ENCODE results near the gene CAPZA1.

The CAPZA1 gene

DNA sequence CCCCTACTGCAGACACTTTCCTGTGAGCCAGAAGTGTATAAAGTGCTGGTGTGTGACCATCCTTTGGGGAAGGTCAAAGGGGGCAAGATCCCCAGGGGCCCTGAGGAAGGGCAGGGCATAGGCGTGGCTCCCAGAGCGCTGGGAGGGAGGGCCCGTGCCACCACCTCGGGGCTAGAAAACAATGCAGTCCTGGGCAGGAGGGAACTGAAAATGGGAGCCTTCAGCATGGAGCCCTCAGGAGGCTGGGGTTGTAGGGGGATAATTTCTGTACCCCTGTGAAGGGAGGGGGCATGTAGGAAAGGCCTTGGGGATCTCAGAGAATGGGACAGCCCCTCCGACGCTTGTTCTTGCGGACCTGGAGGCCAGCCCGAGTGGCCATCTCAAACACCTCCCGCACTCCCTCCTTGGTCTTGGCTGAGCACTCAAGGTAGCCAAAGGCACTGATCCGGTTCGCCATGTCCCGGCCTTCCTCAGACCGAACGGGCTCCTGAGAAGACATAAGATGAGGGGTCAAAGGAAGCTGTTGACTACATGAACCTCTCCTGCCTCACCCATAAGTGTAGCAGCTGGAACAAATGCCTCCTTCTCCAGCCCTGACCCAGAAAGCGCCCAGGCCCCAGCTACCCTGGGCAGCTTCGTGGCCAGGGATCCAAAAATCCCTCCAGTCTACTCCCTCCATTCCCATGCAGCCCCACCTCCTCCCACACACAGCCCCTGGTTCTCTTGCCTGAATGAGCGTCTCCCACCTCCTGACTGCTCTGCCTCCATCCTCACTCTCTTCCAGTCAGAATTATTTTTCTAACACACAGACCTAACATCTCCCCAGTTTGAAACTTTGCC lies 81.8 kb downstream of the CAPZA1 start:
- TF ChIP-seq POLR2A (IDR thresholded peaks at IDR 0.05; ENCODE audit: extremely low read depth, insufficient read length) (no peak), MYC (IDR thresholded peaks at IDR 0.05; ENCODE audit: low read depth, low read length) (no peak)
- TF ChIP-seq, protein P1, sequence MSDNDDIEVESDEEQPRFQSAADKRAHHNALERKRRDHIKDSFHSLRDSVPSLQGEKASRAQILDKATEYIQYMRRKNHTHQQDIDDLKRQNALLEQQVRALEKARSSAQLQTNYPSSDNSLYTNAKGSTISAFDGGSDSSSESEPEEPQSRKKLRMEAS (IDR thresholded peaks at IDR 0.05; ENCODE audit: low read depth, low read length) = no peak
- TF ChIP-seq, protein P2, sequence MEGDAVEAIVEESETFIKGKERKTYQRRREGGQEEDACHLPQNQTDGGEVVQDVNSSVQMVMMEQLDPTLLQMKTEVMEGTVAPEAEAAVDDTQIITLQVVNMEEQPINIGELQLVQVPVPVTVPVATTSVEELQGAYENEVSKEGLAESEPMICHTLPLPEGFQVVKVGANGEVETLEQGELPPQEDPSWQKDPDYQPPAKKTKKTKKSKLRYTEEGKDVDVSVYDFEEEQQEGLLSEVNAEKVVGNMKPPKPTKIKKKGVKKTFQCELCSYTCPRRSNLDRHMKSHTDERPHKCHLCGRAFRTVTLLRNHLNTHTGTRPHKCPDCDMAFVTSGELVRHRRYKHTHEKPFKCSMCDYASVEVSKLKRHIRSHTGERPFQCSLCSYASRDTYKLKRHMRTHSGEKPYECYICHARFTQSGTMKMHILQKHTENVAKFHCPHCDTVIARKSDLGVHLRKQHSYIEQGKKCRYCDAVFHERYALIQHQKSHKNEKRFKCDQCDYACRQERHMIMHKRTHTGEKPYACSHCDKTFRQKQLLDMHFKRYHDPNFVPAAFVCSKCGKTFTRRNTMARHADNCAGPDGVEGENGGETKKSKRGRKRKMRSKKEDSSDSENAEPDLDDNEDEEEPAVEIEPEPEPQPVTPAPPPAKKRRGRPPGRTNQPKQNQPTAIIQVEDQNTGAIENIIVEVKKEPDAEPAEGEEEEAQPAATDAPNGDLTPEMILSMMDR (IDR thresholded peaks at IDR 0.05; ENCODE audit: low read depth, low read length) = no peak
- DNase-seq (ENCODE audit: low read depth) = no peak
- H3K4me3 ChIP-seq (ENCODE audit: low read depth, low read length) = no peak overlapping the region

DNA sequence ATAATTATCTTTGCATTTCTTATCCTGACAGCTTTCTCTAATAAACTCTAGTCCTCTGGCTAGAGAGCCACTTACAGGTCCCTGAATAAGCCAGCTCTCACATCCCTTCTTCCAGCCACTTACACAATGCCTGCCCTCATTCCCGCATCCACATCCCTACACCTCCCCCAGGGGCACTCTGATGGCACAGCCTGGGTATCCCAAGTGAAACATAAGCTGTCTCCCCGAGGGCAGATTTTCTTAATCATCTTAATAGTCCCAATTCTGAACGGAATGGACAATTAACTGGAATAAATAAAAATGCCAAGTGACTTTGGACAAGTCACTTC lies 82.4 kb downstream of the CAPZA1 start:
- DNase-seq (ENCODE audit: low read depth) = no peak
- no peak overlapping the region for H3K4me3 ChIP-seq (ENCODE audit: low read depth, low read length)
- TF ChIP-seq POLR2A (IDR thresholded peaks at IDR 0.05; ENCODE audit: extremely low read depth, insufficient read length) (no peak), MYC (IDR thresholded peaks at IDR 0.05; ENCODE audit: low read depth, low read length) (no peak)
- TF ChIP-seq, protein P1 (IDR thresholded peaks at IDR 0.05; ENCODE audit: low read depth, low read length) = no peak
- TF ChIP-seq, protein P2 (IDR thresholded peaks at IDR 0.05; ENCODE audit: low read depth, low read length) = no peak

DNA sequence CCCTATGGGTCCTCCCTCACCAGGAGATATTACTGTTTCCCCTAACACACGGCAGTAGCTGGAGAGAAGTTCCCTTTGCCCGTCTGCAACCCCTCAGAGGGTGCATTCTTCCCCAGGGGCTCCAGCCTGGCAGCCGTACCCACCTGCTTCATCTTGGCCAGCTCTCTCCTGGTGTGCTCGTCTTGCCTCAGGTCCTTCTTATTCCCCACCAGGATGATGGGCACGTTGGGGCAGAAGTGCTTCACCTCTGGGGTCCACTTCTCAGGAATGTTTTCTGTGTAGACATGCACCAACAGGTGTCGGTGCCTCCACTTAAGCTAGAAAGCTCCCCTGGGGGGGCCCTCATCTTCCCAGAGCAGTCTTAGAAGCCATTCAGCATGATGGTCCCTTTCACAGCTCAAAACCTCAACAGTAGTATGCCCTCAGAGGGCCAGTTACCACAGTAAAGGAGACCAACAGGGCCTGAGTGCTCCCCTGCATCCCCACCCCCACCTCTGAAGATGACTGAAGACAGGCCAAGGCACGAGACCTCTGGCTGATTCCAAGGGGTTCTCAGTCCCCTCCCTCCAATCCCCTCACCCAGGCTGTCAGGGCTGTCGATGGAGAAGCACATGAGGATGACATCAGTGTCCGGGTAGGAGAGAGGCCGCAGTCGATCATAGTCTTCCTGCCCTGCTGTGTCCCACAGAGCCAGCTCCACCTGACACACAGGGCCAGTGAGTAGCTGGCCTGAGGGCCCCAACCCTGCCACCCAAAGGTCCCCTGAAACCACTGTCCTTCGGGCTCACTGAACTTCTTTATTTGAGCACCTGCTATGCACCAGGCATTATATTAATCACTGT lies 83.0 kb downstream of the CAPZA1 start:
- no peak for DNase-seq (ENCODE audit: low read depth)
- TF ChIP-seq POLR2A (IDR thresholded peaks at IDR 0.05; ENCODE audit: extremely low read depth, insufficient read length) (no peak), MYC (IDR thresholded peaks at IDR 0.05; ENCODE audit: low read depth, low read length) (no peak)
- TF ChIP-seq, protein P1 (IDR thresholded peaks at IDR 0.05; ENCODE audit: low read depth, low read length) = no peak
- TF ChIP-seq, protein P2 (IDR thresholded peaks at IDR 0.05; ENCODE audit: low read depth, low read length) = no peak
- H3K4me3 ChIP-seq (ENCODE audit: low read depth, low read length) = no peak overlapping the region

DNA sequence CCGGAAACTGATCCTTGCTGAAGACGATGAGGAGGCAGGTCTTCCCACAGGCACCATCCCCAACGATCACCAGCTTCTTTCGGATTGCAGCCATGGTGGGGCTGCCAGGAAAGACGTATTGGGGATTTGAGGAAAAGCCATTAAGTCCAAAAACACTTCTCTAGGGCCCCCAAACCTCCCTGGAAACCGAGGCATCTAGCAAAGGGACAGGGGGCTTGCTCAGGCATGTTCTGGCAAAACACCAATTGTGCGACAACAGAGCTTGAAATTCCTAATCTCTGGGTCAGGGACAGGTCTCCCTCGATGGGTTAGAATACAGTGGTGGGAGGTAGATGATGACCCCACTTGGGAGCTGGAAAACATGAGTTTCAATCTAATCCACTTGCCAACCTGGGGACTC lies 84.1 kb downstream of the CAPZA1 start:
- DNase-seq (ENCODE audit: low read depth) = no peak
- TF ChIP-seq POLR2A (IDR thresholded peaks at IDR 0.05; ENCODE audit: extremely low read depth, insufficient read length) = no peak
- no peak for TF ChIP-seq MYC (IDR thresholded peaks at IDR 0.05; ENCODE audit: low read depth, low read length)
- H3K4me3 ChIP-seq (ENCODE audit: low read depth, low read length) = no peak overlapping the region

DNA sequence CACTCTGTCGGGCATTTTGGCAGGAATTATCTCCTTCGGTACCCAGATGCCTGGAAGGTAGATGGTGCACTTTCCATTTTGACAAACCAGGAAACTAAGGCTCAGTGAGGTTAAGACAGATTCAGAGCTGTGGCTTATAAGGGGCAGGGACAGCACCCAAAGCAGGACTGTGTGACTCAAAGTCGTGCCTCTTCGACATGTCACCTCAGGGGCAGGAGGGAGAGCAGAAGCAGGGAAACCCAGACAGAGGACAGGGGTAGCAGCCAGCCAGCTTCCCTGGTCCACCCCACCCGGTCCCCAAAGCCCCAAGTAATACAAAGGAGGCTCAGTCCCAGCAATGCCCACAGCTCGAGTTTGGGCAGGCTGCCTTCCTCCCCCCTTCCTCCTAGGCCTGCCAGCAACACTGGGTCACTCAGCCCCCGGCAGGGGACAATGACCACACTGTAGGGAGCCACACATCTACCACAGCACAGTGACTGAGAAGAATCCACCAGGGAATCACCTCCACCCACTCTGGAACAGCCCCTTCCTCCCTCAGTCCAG lies 84.8 kb downstream of the CAPZA1 start:
- TF ChIP-seq MYC (IDR thresholded peaks at IDR 0.05; ENCODE audit: low read depth, low read length) (no peak), POLR2A (IDR thresholded peaks at IDR 0.05; ENCODE audit: extremely low read depth, insufficient read length) (no peak)
- TF ChIP-seq, protein P2 (IDR thresholded peaks at IDR 0.05; ENCODE audit: low read depth, low read length) = no peak
- TF ChIP-seq, protein P1 (IDR thresholded peaks at IDR 0.05; ENCODE audit: low read depth, low read length) = no peak
- no peak overlapping the region for H3K4me3 ChIP-seq (ENCODE audit: low read depth, low read length)
- no peak for DNase-seq (ENCODE audit: low read depth)
